ES-I3 (cell line): ENCODE results near the gene SYS1.

ENCODE experiments used
- H3K36me3 ChIP-seq: 2 replicates; pipeline ENCODE4 v1.6.1; 2013; ENCODE audit warnings: mild to moderate bottlenecking, low read length, control low read depth, moderate library complexity; ENCODE audit not compliant: insufficient read depth
- H3K4me1 ChIP-seq: 2 replicates; pipeline ENCODE4 v1.6.1; 2013; ENCODE audit warnings: mild to moderate bottlenecking, control low read depth, low read length; ENCODE audit not compliant: insufficient read depth
- H3K9ac ChIP-seq: 2 replicates; pipeline ENCODE4 v1.6.1; 2013; ENCODE audit warnings: low read depth, mild to moderate bottlenecking, low read length, moderate library complexity
- H3K9me3 ChIP-seq: 2 replicates; pipeline ENCODE4 v1.6.1; 2013; ENCODE audit warnings: mild to moderate bottlenecking, low read length, moderate library complexity; ENCODE audit not compliant: control insufficient read depth, insufficient read depth

SYS1 gene

DNA sequence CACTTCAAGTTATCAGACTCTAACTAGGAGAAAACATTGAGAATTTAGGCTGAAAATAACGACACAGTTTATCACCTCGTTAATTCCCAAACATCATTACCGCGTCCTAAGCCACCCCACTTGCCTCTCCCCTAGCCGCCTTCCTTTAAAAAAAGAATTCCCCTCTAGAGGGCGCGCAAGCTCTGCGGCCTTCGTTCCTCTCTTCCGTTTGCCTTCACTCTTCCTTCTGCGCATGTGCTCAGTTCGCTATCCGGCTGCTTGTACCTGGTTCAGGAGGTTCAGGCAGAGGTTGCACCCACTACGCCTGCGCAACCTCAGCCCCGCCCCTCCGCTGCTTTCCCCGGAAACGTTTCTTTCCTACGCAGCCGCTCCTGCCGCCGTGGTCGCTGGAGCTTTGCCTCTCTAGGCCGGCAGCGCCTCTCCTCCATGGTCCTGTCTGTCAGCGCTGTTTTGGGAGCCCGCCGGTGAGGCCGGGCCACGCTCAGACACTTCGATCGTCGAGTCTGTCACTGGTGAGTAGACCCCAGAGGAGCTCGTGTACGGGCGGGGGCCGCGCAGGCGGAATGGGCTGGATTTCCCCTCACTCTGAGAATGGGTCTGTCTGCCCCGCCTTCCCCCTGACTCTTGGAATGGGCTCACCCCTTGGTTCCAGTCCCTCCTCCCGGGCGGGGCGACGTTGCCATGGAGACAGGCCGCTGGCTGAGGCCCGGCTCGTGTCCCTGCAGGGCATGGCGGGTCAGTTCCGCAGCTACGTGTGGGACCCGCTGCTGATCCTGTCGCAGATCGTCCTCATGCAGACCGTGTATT is at the start of gene SYS1:
TSS of gene SYS1 (plus strand) at position 353 of the 807 bp plus-strand sequence. CDS start at position 729, 376 bp downstream.
- H3K9ac ChIP-seq, result peak within 1 kb of the TSS; percentile 86
- H3K4me1 ChIP-seq, result peaks cover 24% of the 10 kb centered on the region

GRCh38 chr20:45313943-45314342 is 49.0 kb upstream of the SYS1 start:
- Histone ChIP-seq H3K9me3 (no peaks in the 10 kb centered on the region), H3K4me1 (no peaks in the 10 kb centered on the region), H3K9ac (no peak overlapping the region), H3K36me3 (no peaks in the 10 kb centered on the region)

More for the DNA sequence above, at the start of gene SYS1:
- no peaks in the 10 kb centered on the region for H3K9me3 ChIP-seq
- H3K36me3 ChIP-seq, result no peaks in the 10 kb centered on the region

DNA sequence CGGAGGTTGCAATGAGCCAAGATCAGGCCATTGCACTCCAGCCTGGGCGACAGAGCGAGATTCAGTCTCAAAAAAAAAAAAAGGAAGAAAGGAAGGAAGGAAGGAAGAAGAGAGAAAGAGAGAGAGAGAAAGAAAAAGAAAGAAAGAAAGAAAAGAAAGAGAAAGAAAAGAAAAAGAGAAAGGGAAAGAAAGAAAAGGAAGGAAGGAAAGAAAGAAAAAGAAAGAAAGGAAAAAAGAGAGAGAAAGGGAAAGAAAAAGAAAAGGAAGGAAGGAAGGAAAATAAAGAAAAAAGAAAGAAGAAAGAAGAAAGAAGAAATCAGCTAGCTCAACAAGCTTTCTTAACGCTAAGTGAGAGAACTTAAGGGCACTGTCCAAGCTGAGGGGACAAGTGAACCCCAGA is 47.3 kb upstream of the SYS1 start:
- Histone ChIP-seq H3K9ac (no peak overlapping the region), H3K9me3 (no peaks in the 10 kb centered on the region), H3K4me1 (peaks cover 3% of the 10 kb centered on the region; the same call in 1 of the 2 replicates), H3K36me3 (no peaks in the 10 kb centered on the region)

GRCh38 chr20:45316150-45317080 is 46.5 kb upstream of the SYS1 start:
- Histone ChIP-seq H3K9me3 (no peaks in the 10 kb centered on the region), H3K9ac (no peak overlapping the region), H3K4me1 (peaks cover 3% of the 10 kb centered on the region; the same call in 1 of the 2 replicates), H3K36me3 (no peaks in the 10 kb centered on the region)

GRCh38 chr20:45317826-45318225 is 45.1 kb upstream of the SYS1 start:
- H3K9ac ChIP-seq, result no peak overlapping the region
- H3K9me3 ChIP-seq, result no peaks in the 10 kb centered on the region
- H3K4me1 ChIP-seq, result peaks cover 3% of the 10 kb centered on the region; the same call in 1 of the 2 replicates
- no peaks in the 10 kb centered on the region for H3K36me3 ChIP-seq

DNA sequence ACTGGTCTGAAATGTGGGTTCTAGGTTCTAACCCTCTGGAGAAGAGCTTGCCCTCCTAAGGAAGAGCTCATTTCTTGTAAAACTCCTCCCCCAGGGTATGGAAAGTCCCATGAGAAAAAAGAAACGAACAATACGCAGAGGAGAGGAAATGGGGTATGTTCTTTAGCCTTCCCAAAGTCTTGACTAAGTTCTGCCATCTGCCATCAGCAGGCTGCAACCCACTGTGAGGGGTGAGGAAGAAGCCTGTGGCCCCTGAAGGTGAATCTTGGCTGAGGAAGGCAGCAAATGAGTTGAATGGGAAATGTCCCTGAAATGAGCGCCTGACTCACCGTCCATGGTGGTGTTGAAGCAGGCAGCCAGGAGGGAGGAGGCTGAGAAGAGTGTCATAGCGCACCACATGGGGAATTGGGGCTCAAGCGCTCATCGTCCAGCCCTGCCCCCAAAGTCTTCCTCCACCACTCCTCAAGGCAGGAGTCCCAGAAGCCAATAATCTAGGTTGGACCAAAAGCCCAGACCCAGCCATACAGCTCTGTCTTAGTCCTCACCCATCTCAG is 44.5 kb upstream of the SYS1 start:
- H3K9me3 ChIP-seq, result no peaks in the 10 kb centered on the region
- no peak overlapping the region for H3K9ac ChIP-seq
- H3K4me1 ChIP-seq, result peaks cover 3% of the 10 kb centered on the region; the same call in 1 of the 2 replicates
- H3K36me3 ChIP-seq, result no peaks in the 10 kb centered on the region

GRCh38 chr20:45318948-45319347 is 44.0 kb upstream of the SYS1 start:
- Histone ChIP-seq H3K9ac (no peak overlapping the region), H3K4me1 (peaks cover 3% of the 10 kb centered on the region; the same call in 1 of the 2 replicates), H3K9me3 (no peaks in the 10 kb centered on the region), H3K36me3 (no peaks in the 10 kb centered on the region)

- H3K4me1 ChIP-seq, result peaks cover 3% of the 10 kb centered on the region; the same call in 1 of the 2 replicates
- peaks cover 5% of the 10 kb centered on the region; the same call in 1 of the 2 replicates for H3K36me3 ChIP-seq
- no peaks in the 10 kb centered on the region for H3K9me3 ChIP-seq
- no peak overlapping the region for H3K9ac ChIP-seq
Observed at GRCh38 chr20:45320948-45321595, 41.9 kb upstream of the SYS1 start.

GRCh38 chr20:45322952-45323383 is 40.0 kb upstream of the SYS1 start:
- Histone ChIP-seq H3K9ac (no peak overlapping the region), H3K9me3 (no peaks in the 10 kb centered on the region), H3K4me1 (peaks cover 3% of the 10 kb centered on the region; the same call in 1 of the 2 replicates), H3K36me3 (peaks cover 5% of the 10 kb centered on the region; the same call in 1 of the 2 replicates)

DNA sequence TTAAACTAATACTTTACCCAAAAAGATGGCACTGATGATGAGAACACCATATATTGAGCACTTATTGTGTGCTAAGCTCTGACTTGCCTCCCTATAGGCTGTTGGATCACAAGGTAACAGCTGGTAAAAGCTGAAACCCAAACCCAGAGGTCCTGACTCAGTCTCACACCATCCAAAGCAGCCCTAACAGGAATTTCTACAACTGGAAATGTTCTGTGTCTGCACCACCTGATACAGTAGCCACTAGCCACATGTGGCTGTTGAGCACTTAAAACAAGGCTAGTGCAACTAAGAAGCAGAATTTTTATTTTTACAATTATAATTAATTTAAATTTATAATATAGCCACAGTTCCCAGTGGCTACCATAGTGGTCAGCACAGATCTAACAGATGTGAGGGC is 39.2 kb upstream of the SYS1 start:
- peaks cover 5% of the 10 kb centered on the region for H3K36me3 ChIP-seq
- no peak overlapping the region for H3K9ac ChIP-seq
- H3K4me1 ChIP-seq, result peaks cover 3% of the 10 kb centered on the region; the same call in 1 of the 2 replicates

GRCh38 chr20:45325371-45325770 is 37.6 kb upstream of the SYS1 start:
- H3K36me3 ChIP-seq, result peaks cover 8% of the 10 kb centered on the region
- H3K9me3 ChIP-seq, result no peaks in the 10 kb centered on the region
- no peaks in the 10 kb centered on the region for H3K4me1 ChIP-seq
- no peak overlapping the region for H3K9ac ChIP-seq

More for the DNA sequence above, 39.2 kb upstream of the SYS1 start:
- H3K9me3 ChIP-seq, result no peaks in the 10 kb centered on the region

DNA sequence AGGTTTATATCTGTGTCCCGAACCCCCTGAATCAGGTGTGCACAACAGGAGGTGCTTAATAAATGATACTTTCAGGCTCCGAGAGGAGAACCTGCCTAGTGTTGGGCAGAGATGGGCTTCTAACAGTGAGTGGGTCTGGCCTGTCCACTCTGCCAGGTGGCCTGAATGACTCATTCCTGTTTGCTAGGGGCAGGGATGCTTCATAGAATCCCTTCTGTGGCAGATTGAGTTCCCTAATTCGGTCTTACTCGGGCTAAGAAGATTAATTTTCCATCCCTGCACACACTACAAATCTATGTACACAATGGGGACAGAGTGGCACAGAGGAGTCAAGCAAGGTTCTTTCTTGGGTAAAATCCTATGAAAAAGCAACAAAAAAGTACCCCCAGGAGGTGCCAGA is 34.5 kb upstream of the SYS1 start:
- Histone ChIP-seq H3K36me3 (peaks cover 21% of the 10 kb centered on the region), H3K9me3 (no peaks in the 10 kb centered on the region), H3K4me1 (no peaks in the 10 kb centered on the region)

GRCh38 chr20:45329497-45330319 is 33.2 kb upstream of the SYS1 start:
- H3K9me3 ChIP-seq, result no peaks in the 10 kb centered on the region
- no peaks in the 10 kb centered on the region for H3K4me1 ChIP-seq
- peaks cover 21% of the 10 kb centered on the region for H3K36me3 ChIP-seq
- H3K9ac ChIP-seq, result no peak overlapping the region

More for the DNA sequence above, 34.5 kb upstream of the SYS1 start:
- H3K9ac ChIP-seq, result no peak overlapping the region
